GM23338 (cell line): Measurements from ENCODE around the gene ANKIB1. TPM values are rescaled to one million over a fixed set of nuclear protein-coding genes. Genes with fewer than 3 reads are reported as not detected.

Source experiments
- ATAC-seq: fragments of 200-7000 bp; cut with Tn5 transposase; 3 replicates; pipeline ENCODE4 v1.9.1; 2020
- DNase-seq: peaks from one replicate; pipeline ENCODE4 v3.0.0-alpha.2; 2015; ENCODE audit warnings: low spot score
- H2AFZ ChIP-seq: fragments of 200-600 bp; sonication (generic); 2 replicates; pipeline ENCODE4 v1.8.0; 2016; ENCODE audit warnings: antibody characterized with exemption, mild to moderate bottlenecking, moderate library complexity
- H3F3A ChIP-seq: fragments of 200-600 bp; sonication (generic); replicated peaks from 2 replicates; pipeline ENCODE4 v1.8.0; 2017; ENCODE audit warnings: antibody characterized with exemption, mixed run types, low read depth
- H3K27ac ChIP-seq: fragments of 200-600 bp; sonication (generic); 2 replicates; pipeline ENCODE4 v1.6.1; 2016; ENCODE audit warnings: low read depth
- H3K27me3 ChIP-seq: fragments of 200-600 bp; sonication (generic); 2 replicates; pipeline ENCODE4 v1.8.0; 2016; ENCODE audit warnings: mild to moderate bottlenecking, mixed run types, moderate library complexity; ENCODE audit not compliant: insufficient read depth
- H3K36me3 ChIP-seq: fragments of 200-600 bp; sonication (generic); 2 replicates; pipeline ENCODE4 v1.8.0; 2016; ENCODE audit warnings: mild to moderate bottlenecking; ENCODE audit not compliant: insufficient read depth
- H3K4me1 ChIP-seq: fragments of 200-600 bp; sonication (generic); 2 replicates; pipeline ENCODE4 v1.8.0; 2016; ENCODE audit warnings: mild to moderate bottlenecking, moderate library complexity; ENCODE audit not compliant: insufficient read depth
- H3K4me2 ChIP-seq: fragments of 200-600 bp; sonication (generic); 2 replicates; pipeline ENCODE4 v1.7.1; 2017; ENCODE audit warnings: mixed run types
- H3K4me3 ChIP-seq: fragments of 200-600 bp; sonication (generic); 2 replicates; pipeline ENCODE4 v1.6.1; 2016; ENCODE audit warnings: mixed run types
- H3K79me2 ChIP-seq: fragments of 200-600 bp; sonication (generic); replicated peaks from 2 replicates; pipeline ENCODE4 v1.8.0; 2017; ENCODE audit warnings: mild to moderate bottlenecking; ENCODE audit not compliant: insufficient read depth
- H3K9me2 ChIP-seq: fragments of 200-600 bp; sonication (generic); 2 replicates; pipeline ENCODE4 v1.8.0; 2017; ENCODE audit not compliant: insufficient read depth
- H4K20me1 ChIP-seq: fragments of 200-600 bp; sonication (generic); replicated peaks from 2 replicates; pipeline ENCODE4 v1.8.0; 2017; ENCODE audit warnings: mild to moderate bottlenecking; ENCODE audit not compliant: insufficient read depth
- H3K27ac Mint-ChIP-seq: 2 replicates; pipeline ENCODE4 v1.8.0; 2020; ENCODE audit warnings: inconsistent platforms, mild to moderate bottlenecking, moderate library complexity, mixed read lengths
- H3K27me3 Mint-ChIP-seq: 3 replicates; pipeline ENCODE4 v1.8.0; 2022; ENCODE audit warnings: low read depth, mild to moderate bottlenecking, moderate library complexity, mixed read lengths, inconsistent platforms; ENCODE audit not compliant: insufficient read depth, poor library complexity
- H3K36me3 Mint-ChIP-seq: 3 replicates; pipeline ENCODE4 v1.8.0; 2021; ENCODE audit warnings: low read depth, mild to moderate bottlenecking, inconsistent platforms, moderate library complexity, mixed read lengths
- H3K4me1 Mint-ChIP-seq: 3 replicates; pipeline ENCODE4 v1.8.0; 2020; ENCODE audit warnings: mild to moderate bottlenecking, inconsistent platforms, mixed read lengths
- H3K4me3 Mint-ChIP-seq: 3 replicates; pipeline ENCODE4 v1.8.0; 2021; ENCODE audit warnings: moderate library complexity, mild to moderate bottlenecking, inconsistent platforms, mixed read lengths
- H3K9me3 Mint-ChIP-seq: 3 replicates; pipeline ENCODE4 v1.8.0; 2020; ENCODE audit warnings: moderate library complexity, mild to moderate bottlenecking, inconsistent platforms, mixed read lengths
- CREB1 ChIP-seq: fragments of 250-450 bp; sonication (Bioruptor Pico); IDR thresholded peaks from 2 replicates; pipeline ENCODE4 v1.5.0; 2020; ENCODE audit warnings: low read depth, mild to moderate bottlenecking, moderate library complexity
- EZH2 ChIP-seq: fragments of 200-600 bp; sonication (generic); IDR thresholded peaks from one replicate; pipeline ENCODE4 v1.8.0; 2017; ENCODE audit warnings: antibody characterized with exemption, mild to moderate bottlenecking, low read depth; ENCODE audit not compliant: unreplicated experiment
- EZH2phosphoT487 ChIP-seq: fragments of 200-600 bp; sonication (generic); IDR thresholded peaks from one replicate; pipeline ENCODE4 v1.8.1; 2018; ENCODE audit warnings: antibody characterized with exemption; ENCODE audit not compliant: unreplicated experiment
- JUNB ChIP-seq: IDR thresholded peaks from one replicate; pipeline ENCODE4 v1.6.1; 2016; ENCODE audit warnings: antibody characterized with exemption; ENCODE audit not compliant: unreplicated experiment
- NANOG ChIP-seq: IDR thresholded peaks from 2 replicates; pipeline ENCODE4 v1.6.1; 2016; ENCODE audit warnings: antibody characterized with exemption, borderline replicate concordance
- POLR2AphosphoS5 ChIP-seq: IDR thresholded peaks from 2 replicates; pipeline ENCODE4 v1.6.1; 2016; ENCODE audit warnings: antibody characterized with exemption, low read depth
- STAT1 ChIP-seq: IDR thresholded peaks from one replicate; pipeline ENCODE4 v1.6.1; 2016; ENCODE audit warnings: antibody characterized with exemption; ENCODE audit not compliant: unreplicated experiment
- ZNF114 ChIP-seq: fragments of 250-450 bp; sonication (Bioruptor Pico); IDR thresholded peaks from 2 replicates; pipeline ENCODE4 v1.5.0; 2020; ENCODE audit warnings: mild to moderate bottlenecking, moderate library complexity
- ZNF331 ChIP-seq: fragments of 250-450 bp; sonication (Bioruptor Pico); IDR thresholded peaks from 2 replicates; pipeline ENCODE4 v1.5.0; 2020; ENCODE audit warnings: low read depth, mild to moderate bottlenecking, moderate library complexity
- polyA plus RNA-seq: library from polyadenylated mRNA; unstranded; fragments of >200 nt; fragmentation: Nextera tagmentation; extraction: Ambion mirVana; gene quantifications from 2 replicates; pipeline ENCODE4 v1.2.1, GENCODE V29; 2016
- total RNA-seq: library from RNA; depleted of rRNA; stranded (reverse); fragments of >200 nt; shearing (Covaris generic); gene quantifications from 2 replicates; pipeline ENCODE4 v1.2.3, GENCODE V29; 2014
- TF ChIP-seq, protein P1 (sequence below): fragments of 250-450 bp; sonication (Bioruptor Pico); IDR thresholded peaks from 2 replicates; pipeline ENCODE4 v1.5.0; 2020; ENCODE audit warnings: mild to moderate bottlenecking, moderate library complexity
- TF ChIP-seq, protein P2 (sequence below): IDR thresholded peaks from 2 replicates; pipeline ENCODE4 v1.6.1; 2016; ENCODE audit warnings: antibody characterized with exemption
- TF ChIP-seq, protein P3 (sequence below): IDR thresholded peaks from one replicate; pipeline ENCODE4 v1.6.1; 2018; ENCODE audit warnings: antibody characterized with exemption; ENCODE audit not compliant: unreplicated experiment
- TF ChIP-seq, protein P4 (sequence below), 2 experiments: fragments of 200-600 bp in 1 of 2; sonication (generic) in 1 of 2; conservative IDR thresholded peaks; 2 replicates each; pipeline versions ENCODE4 v1.5.1 to v1.6.1; 2016 to 2017; ENCODE audit warnings: antibody characterized with exemption in 2 of 2, low read depth in 2 of 2, mild to moderate bottlenecking in 2 of 2, moderate library complexity in 1 of 2

Gene ANKIB1
- total and polyA plus RNA-seq, 2 experiments from 2014 or later: 19.1 to 40.3 TPM

DNA sequence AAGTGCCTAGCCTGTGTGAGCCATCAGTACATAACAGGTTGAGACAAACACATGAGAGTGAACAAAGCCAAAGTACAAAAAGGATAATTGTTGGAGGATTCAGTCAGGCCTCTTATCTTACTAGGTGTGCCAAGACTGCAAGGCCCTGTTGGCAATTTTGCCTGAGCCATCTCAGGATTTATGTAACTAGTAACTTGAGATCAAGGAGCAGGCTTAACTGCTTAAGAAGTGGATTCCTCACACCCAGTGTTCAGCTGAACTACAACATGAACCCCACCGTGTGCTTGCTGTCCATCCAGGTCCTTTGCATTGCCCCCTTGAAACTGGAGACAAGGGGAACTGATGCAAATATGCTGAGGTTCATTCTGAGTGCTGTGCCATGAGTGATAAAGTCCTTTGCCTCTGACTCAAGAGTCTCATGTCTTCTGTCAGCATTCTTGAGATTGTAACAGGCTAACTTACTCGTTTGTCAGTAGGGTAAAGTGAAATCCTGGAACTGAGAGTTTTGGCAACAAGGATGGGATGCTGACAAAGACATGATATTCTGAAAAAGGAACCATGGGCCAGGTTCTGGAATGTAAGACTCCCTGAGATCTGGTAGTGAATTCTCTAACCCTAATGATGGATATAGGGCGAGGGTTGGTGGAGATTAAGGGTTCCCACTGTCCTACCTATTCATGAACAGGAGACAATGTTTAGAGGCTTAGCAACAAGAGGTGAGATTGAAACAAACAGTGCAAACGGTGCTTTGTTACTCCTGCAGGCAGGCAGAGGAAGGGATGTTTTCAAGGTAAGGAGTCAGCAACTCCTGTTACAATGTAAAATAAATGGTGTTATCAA lies 157.4 kb downstream of the ANKIB1 start:
- no peaks in the 10 kb centered on the region for H3K9me3 Mint-ChIP-seq
- no peaks in the 10 kb centered on the region for H3K79me2 ChIP-seq
- no peaks in the 10 kb centered on the region for H4K20me1 ChIP-seq
- no peaks in the 10 kb centered on the region; the same call in 1 of the 2 replicates for H3K36me3 ChIP-seq
- H3K4me3 ChIP-seq: no peak overlapping the region
- ATAC-seq: peak; percentile 52
- H3K27ac Mint-ChIP-seq: no peak overlapping the region
- no peaks in the 10 kb centered on the region for H3K27me3 Mint-ChIP-seq
- H2AFZ ChIP-seq: no peak overlapping the region
- no peak overlapping the region for H3K4me2 ChIP-seq
- TF ChIP-seq, protein P1, sequence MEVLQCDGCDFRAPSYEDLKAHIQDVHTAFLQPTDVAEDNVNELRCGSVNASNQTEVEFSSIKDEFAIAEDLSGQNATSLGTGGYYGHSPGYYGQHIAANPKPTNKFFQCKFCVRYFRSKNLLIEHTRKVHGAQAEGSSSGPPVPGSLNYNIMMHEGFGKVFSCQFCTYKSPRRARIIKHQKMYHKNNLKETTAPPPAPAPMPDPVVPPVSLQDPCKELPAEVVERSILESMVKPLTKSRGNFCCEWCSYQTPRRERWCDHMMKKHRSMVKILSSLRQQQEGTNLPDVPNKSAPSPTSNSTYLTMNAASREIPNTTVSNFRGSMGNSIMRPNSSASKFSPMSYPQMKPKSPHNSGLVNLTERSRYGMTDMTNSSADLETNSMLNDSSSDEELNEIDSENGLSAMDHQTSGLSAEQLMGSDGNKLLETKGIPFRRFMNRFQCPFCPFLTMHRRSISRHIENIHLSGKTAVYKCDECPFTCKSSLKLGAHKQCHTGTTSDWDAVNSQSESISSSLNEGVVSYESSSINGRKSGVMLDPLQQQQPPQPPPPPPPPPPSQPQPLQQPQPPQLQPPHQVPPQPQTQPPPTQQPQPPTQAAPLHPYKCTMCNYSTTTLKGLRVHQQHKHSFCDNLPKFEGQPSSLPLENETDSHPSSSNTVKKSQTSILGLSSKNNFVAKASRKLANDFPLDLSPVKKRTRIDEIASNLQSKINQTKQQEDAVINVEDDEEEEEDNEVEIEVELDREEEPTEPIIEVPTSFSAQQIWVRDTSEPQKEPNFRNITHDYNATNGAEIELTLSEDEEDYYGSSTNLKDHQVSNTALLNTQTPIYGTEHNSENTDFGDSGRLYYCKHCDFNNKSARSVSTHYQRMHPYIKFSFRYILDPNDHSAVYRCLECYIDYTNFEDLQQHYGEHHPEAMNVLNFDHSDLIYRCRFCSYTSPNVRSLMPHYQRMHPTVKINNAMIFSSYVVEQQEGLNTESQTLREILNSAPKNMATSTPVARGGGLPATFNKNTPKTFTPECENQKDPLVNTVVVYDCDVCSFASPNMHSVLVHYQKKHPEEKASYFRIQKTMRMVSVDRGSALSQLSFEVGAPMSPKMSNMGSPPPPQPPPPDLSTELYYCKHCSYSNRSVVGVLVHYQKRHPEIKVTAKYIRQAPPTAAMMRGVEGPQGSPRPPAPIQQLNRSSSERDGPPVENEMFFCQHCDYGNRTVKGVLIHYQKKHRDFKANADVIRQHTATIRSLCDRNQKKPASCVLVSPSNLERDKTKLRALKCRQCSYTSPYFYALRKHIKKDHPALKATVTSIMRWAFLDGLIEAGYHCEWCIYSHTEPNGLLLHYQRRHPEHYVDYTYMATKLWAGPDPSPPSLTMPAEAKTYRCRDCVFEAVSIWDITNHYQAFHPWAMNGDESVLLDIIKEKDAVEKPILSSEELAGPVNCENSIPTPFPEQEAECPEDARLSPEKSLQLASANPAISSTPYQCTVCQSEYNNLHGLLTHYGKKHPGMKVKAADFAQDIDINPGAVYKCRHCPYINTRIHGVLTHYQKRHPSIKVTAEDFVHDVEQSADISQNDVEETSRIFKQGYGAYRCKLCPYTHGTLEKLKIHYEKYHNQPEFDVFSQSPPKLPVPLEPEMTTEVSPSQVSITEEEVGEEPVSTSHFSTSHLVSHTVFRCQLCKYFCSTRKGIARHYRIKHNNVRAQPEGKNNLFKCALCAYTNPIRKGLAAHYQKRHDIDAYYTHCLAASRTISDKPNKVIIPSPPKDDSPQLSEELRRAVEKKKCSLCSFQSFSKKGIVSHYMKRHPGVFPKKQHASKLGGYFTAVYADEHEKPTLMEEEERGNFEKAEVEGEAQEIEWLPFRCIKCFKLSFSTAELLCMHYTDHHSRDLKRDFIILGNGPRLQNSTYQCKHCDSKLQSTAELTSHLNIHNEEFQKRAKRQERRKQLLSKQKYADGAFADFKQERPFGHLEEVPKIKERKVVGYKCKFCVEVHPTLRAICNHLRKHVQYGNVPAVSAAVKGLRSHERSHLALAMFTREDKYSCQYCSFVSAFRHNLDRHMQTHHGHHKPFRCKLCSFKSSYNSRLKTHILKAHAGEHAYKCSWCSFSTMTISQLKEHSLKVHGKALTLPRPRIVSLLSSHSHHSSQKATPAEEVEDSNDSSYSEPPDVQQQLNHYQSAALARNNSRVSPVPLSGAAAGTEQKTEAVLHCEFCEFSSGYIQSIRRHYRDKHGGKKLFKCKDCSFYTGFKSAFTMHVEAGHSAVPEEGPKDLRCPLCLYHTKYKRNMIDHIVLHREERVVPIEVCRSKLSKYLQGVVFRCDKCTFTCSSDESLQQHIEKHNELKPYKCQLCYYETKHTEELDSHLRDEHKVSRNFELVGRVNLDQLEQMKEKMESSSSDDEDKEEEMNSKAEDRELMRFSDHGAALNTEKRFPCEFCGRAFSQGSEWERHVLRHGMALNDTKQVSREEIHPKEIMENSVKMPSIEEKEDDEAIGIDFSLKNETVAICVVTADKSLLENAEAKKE (CRISPR knock-in tag): no peak
- TF ChIP-seq EZH2 (no peak), STAT1 (no peak), JUNB (no peak), POLR2AphosphoS5 (no peak), ZNF114 (no peak), ZNF331 (CRISPR knock-in tag) (no peak), NANOG (no peak), EZH2phosphoT487 (no peak), CREB1 (CRISPR knock-in tag) (no peak)
- TF ChIP-seq, protein P2, sequence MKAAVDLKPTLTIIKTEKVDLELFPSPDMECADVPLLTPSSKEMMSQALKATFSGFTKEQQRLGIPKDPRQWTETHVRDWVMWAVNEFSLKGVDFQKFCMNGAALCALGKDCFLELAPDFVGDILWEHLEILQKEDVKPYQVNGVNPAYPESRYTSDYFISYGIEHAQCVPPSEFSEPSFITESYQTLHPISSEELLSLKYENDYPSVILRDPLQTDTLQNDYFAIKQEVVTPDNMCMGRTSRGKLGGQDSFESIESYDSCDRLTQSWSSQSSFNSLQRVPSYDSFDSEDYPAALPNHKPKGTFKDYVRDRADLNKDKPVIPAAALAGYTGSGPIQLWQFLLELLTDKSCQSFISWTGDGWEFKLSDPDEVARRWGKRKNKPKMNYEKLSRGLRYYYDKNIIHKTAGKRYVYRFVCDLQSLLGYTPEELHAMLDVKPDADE: no peak
- TF ChIP-seq, protein P3, sequence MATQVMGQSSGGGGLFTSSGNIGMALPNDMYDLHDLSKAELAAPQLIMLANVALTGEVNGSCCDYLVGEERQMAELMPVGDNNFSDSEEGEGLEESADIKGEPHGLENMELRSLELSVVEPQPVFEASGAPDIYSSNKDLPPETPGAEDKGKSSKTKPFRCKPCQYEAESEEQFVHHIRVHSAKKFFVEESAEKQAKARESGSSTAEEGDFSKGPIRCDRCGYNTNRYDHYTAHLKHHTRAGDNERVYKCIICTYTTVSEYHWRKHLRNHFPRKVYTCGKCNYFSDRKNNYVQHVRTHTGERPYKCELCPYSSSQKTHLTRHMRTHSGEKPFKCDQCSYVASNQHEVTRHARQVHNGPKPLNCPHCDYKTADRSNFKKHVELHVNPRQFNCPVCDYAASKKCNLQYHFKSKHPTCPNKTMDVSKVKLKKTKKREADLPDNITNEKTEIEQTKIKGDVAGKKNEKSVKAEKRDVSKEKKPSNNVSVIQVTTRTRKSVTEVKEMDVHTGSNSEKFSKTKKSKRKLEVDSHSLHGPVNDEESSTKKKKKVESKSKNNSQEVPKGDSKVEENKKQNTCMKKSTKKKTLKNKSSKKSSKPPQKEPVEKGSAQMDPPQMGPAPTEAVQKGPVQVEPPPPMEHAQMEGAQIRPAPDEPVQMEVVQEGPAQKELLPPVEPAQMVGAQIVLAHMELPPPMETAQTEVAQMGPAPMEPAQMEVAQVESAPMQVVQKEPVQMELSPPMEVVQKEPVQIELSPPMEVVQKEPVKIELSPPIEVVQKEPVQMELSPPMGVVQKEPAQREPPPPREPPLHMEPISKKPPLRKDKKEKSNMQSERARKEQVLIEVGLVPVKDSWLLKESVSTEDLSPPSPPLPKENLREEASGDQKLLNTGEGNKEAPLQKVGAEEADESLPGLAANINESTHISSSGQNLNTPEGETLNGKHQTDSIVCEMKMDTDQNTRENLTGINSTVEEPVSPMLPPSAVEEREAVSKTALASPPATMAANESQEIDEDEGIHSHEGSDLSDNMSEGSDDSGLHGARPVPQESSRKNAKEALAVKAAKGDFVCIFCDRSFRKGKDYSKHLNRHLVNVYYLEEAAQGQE: no peak
- TF ChIP-seq, protein P4, sequence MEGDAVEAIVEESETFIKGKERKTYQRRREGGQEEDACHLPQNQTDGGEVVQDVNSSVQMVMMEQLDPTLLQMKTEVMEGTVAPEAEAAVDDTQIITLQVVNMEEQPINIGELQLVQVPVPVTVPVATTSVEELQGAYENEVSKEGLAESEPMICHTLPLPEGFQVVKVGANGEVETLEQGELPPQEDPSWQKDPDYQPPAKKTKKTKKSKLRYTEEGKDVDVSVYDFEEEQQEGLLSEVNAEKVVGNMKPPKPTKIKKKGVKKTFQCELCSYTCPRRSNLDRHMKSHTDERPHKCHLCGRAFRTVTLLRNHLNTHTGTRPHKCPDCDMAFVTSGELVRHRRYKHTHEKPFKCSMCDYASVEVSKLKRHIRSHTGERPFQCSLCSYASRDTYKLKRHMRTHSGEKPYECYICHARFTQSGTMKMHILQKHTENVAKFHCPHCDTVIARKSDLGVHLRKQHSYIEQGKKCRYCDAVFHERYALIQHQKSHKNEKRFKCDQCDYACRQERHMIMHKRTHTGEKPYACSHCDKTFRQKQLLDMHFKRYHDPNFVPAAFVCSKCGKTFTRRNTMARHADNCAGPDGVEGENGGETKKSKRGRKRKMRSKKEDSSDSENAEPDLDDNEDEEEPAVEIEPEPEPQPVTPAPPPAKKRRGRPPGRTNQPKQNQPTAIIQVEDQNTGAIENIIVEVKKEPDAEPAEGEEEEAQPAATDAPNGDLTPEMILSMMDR (conservative IDR thresholded peaks at IDR 0.05; ENCODE audit: low read depth in 2 of 2): no peak
- peak overlapping the region; percentile 73 for H3K27ac ChIP-seq
- H3K4me3 Mint-ChIP-seq: no peak overlapping the region
- peak; percentile 32 for DNase-seq
- H3K4me1 Mint-ChIP-seq: peaks cover 10% of the 10 kb centered on the region
- no peaks in the 10 kb centered on the region for H3K27me3 ChIP-seq
- no peaks in the 10 kb centered on the region for H3K9me2 ChIP-seq
- no peaks in the 10 kb centered on the region for H3K4me1 ChIP-seq
- H3K36me3 Mint-ChIP-seq: peaks cover 10% of the 10 kb centered on the region
- H3F3A ChIP-seq: no peaks in the 10 kb centered on the region; the same call in 1 of the 2 replicates
